Activated T-cell treated with anti-CD3 and anti-CD28 coated beads, Interleukin-2, amount 50 U/mL, for 24 hours (primary cell): ENCODE measurements around the gene RNU2-63P.
A peak's percentile ranks its signal among the peaks of the same experiment; 100 is the strongest.

Experiments
- DNase-seq: peaks from one replicate; pipeline ENCODE4 v3.0.0-alpha.2; 2020
- H3K27ac Mint-ChIP-seq: 2 replicates; pipeline ENCODE4 v1.8.0; 2020; ENCODE audit warnings: mild to moderate bottlenecking, mixed read lengths
- H3K27me3 Mint-ChIP-seq: 2 replicates; pipeline ENCODE4 v1.8.0; 2020; ENCODE audit warnings: mixed read lengths
- H3K36me3 Mint-ChIP-seq: 2 replicates; pipeline ENCODE4 v1.8.0; 2020; ENCODE audit warnings: low read depth, mixed read lengths
- H3K4me1 Mint-ChIP-seq: 2 replicates; pipeline ENCODE4 v1.8.0; 2020; ENCODE audit warnings: low read depth, mixed read lengths
- H3K4me3 Mint-ChIP-seq: 2 replicates; pipeline ENCODE4 v1.8.0; 2020; ENCODE audit warnings: mild to moderate bottlenecking, moderate library complexity, mixed read lengths
- H3K9me3 Mint-ChIP-seq: 2 replicates; pipeline ENCODE4 v1.8.0; 2020; ENCODE audit warnings: mixed read lengths

RNU2-63P gene

GRCh38 chr2:88016086-88016959, at the start of gene RNU2-63P:
Gene RNU2-63P, minus strand, starts transcription at chr2:88016547.
- H3K4me1 Mint-ChIP-seq, result peaks cover 23% of the 10 kb centered on the region
- peaks cover 4% of the 10 kb centered on the region for H3K36me3 Mint-ChIP-seq
- DNase-seq, result peak; percentile 92
- no peaks in the 10 kb centered on the region for H3K9me3 Mint-ChIP-seq
- H3K27me3 Mint-ChIP-seq, result no peaks in the 10 kb centered on the region
- peak within 1 kb of the TSS; percentile 95 for H3K4me3 Mint-ChIP-seq
- H3K27ac Mint-ChIP-seq, result peak within 1 kb of the TSS; percentile 100

DNA sequence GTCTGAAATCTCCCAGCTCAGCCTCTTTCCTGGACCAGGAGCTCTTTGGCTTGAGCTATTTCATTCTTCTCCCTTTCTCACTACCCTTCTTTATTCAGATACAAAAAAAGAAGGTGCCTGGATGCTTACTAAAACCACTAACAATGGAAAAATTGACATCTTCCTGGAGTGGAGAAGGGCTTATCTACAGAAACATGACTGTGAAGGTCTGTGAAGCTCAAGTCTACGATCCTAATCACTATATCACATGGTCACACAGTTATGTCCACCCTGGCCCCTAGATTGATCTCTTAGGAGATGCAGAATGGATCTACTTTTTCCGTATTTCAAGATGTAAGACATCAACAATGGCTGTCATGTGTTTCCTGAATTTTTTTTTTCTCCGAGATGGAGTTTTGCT, 44.9 kb upstream of the RNU2-63P start:
- Mint-ChIP-seq H3K36me3 (no peaks in the 10 kb centered on the region), H3K9me3 (no peaks in the 10 kb centered on the region), H3K4me3 (no peak overlapping the region), H3K4me1 (peaks cover 31% of the 10 kb centered on the region), H3K27me3 (no peaks in the 10 kb centered on the region), H3K27ac (no peak overlapping the region)
- no peak for DNase-seq

- DNase-seq, result no peak
- Mint-ChIP-seq H3K36me3 (no peaks in the 10 kb centered on the region), H3K4me1 (peaks cover 35% of the 10 kb centered on the region), H3K27me3 (no peaks in the 10 kb centered on the region), H3K9me3 (no peaks in the 10 kb centered on the region), H3K27ac (no peak overlapping the region), H3K4me3 (no peak overlapping the region)
Observed at GRCh38 chr2:88060907-88061275, 44.5 kb upstream of the RNU2-63P start.

DNA sequence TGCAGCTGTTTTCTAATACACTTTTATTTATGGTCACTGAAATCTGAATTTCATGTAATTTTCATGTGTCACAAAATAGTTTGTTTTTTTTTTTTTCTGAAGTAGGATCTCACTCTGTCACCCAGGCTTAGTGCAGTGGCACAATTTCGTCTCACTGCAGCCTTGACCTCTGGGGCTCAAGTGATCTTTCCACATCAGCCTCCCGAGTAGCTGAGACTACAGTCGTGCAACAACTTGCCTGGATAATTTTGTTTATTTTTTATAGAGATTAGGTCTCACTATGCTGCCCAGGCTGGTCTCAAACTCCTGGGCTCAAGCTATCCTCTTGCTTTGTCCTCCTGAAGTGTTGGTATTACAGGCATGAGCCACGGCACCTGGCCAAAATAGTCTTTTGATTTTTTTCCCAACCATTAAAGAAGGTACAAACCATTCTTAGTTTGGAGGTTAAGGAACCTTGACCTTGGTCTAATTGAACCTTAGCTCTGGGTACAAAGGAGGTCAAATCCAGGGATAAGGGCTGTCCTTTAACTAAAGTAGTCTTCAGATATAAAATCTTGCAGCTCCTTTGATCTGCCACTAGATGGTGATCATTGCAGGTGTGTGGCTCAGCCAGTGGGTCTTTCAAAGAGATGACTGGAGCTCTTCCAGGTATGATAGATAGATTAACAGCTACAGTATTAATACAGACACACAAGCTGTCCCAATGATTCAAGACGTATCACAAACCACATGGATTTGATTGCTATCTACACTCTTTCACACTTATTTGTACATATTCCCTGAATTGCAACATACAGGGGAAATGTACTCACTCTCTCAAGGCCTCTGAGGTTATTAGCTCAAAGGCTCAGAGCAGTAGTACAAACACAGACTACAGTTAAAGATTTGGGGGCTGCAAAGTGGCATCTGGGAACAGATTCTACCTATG, 43.9 kb upstream of the RNU2-63P start:
- Mint-ChIP-seq H3K4me1 (peaks cover 38% of the 10 kb centered on the region), H3K27me3 (no peaks in the 10 kb centered on the region), H3K36me3 (peaks cover 2% of the 10 kb centered on the region), H3K4me3 (no peak overlapping the region), H3K9me3 (no peaks in the 10 kb centered on the region), H3K27ac (no peak overlapping the region)
- DNase-seq, result no peak

DNA sequence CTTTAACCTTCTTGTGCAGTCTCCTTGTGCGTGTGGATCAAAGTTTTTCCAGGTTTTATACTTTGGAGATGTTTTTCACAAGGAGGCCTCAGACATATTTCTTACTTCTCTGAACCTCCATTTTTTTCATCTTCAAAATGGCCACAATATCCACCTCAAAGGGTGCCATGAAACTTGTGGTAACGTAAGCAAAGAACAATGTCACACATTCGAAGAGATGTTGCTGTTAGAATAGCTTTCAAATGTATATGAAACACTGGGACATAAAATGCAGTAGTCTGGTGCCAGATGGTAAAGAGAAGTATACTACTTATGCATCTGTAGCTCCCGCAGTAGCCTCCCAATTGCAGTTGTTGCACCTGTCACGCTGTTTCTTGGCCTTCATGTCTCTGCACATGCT, 41.8 kb upstream of the RNU2-63P start:
- H3K4me3 Mint-ChIP-seq, result no peak overlapping the region
- no peaks in the 10 kb centered on the region for H3K27me3 Mint-ChIP-seq
- no peaks in the 10 kb centered on the region for H3K9me3 Mint-ChIP-seq
- no peak overlapping the region for H3K27ac Mint-ChIP-seq
- peaks cover 22% of the 10 kb centered on the region for H3K36me3 Mint-ChIP-seq
- peaks cover 56% of the 10 kb centered on the region for H3K4me1 Mint-ChIP-seq
- DNase-seq, result no peak

DNA sequence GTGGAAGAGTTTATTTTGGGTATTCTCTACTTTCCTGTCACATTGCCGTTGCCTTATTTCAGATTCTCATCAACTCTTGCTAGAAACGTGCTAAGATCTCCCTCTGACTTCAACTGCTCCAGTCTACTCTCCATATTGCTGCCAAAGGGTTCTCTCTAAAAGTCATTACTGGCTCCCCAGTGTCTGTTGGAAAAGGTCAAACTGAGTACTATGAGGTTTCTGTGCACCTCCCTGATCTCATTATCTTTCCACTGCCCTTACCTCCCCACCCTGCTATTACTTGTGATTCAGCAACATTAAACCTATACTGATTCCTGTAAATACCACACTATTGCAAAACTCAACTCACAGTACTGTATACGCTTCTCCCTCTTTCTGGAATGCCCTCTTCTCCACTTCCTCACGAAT, 41.1 kb upstream of the RNU2-63P start:
- Mint-ChIP-seq H3K9me3 (no peaks in the 10 kb centered on the region), H3K27me3 (no peaks in the 10 kb centered on the region), H3K27ac (no peak overlapping the region), H3K36me3 (peaks cover 30% of the 10 kb centered on the region), H3K4me1 (peaks cover 64% of the 10 kb centered on the region), H3K4me3 (no peak overlapping the region)
- no peak for DNase-seq

DNA sequence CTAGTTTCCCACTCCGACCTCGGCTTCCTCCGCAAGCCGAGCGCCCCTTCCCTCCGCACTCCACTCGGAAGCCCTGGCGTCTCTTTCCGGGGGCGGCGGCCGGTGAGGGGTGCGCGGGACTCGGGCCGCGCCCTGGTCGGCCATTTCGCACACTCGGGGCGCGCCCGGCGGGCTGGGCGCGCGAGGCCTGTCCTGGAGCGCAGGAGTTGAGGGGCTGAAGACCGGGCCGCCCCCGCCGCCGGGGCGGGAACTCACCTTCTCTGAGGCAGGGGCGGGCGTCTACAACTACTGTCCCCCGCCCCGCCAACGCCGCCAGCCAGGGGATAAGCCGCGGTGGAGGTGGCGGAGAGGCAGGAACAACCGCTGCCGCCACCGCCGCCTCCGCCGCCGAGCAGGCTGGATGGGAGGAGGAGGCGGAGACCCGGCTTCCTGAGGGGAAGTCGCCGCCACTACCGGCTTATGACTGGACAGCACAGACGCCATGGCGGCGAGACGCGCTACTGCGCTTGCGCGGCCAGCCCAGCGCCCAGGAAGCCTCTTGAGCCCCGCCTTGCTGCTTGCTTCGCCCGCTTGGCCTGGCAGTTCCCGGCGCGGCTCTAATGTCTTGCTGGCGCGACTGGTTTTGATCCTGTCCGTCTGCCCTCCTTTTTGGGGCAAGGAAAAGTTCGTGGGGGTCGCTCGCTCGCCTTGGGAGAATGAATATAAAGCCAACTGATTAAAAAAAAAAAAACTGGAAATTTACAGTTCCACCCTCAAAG, 39.2 kb upstream of the RNU2-63P start, which contains the start of gene KRCC1:
KRCC1 (minus strand) TSS at position 413 of the 758 bp plus-strand sequence. CDS start 27,220 bp downstream, outside the sequence.
- Mint-ChIP-seq H3K27me3 (no peaks in the 10 kb centered on the region), H3K9me3 (no peaks in the 10 kb centered on the region), H3K4me1 (peaks cover 73% of the 10 kb centered on the region), H3K4me3 (peak within 1 kb of the TSS; percentile 97), H3K27ac (peak within 1 kb of the TSS; percentile 98), H3K36me3 (peaks cover 42% of the 10 kb centered on the region)
- DNase-seq, result peak; percentile 94

DNA sequence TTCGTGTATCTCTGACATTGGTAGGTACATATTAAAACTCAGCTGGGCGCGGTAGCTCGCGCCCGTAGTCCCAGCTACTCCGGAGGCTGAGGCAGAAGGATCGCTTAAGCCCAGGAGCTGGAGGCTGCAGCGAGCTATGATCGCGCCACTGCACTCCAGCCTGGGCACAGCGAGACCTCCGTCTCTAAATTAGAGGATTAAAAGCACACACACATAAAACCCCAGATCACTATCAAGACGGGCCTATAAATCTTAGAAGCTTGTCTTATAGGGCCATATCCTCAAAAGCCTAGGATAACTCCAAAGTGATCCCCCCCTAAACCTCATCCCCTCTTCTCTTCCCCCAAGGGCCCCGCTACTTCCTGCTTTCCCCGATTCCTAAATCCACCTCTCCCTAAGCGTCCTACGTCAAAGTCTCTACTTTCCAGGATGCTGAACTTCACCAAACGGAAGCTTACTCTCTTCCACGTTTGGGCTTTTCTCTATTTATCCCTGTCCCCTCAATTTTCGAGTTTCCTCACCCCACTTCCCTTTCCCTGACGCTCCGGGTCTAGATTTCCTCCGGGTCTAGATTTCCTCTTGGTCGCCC, 38.5 kb upstream of the RNU2-63P start:
- Mint-ChIP-seq H3K4me3 (peak overlapping the region; percentile 97), H3K27ac (peak overlapping the region; percentile 98), H3K4me1 (peaks cover 74% of the 10 kb centered on the region), H3K36me3 (peaks cover 46% of the 10 kb centered on the region), H3K27me3 (no peaks in the 10 kb centered on the region), H3K9me3 (no peaks in the 10 kb centered on the region)
- peak; percentile 40 for DNase-seq

GRCh38 chr2:88053934-88054781, 37.8 kb upstream of the RNU2-63P start:
- Mint-ChIP-seq H3K9me3 (no peaks in the 10 kb centered on the region), H3K27me3 (no peaks in the 10 kb centered on the region), H3K4me1 (peaks cover 79% of the 10 kb centered on the region), H3K36me3 (peaks cover 53% of the 10 kb centered on the region), H3K4me3 (peak overlapping the region; percentile 97), H3K27ac (peak overlapping the region; percentile 98)
- no peak for DNase-seq

- H3K9me3 Mint-ChIP-seq, result no peaks in the 10 kb centered on the region
- DNase-seq, result no peak
- peak overlapping the region; percentile 97 for H3K4me3 Mint-ChIP-seq
- peak overlapping the region; percentile 98 for H3K27ac Mint-ChIP-seq
- H3K36me3 Mint-ChIP-seq, result peaks cover 61% of the 10 kb centered on the region
- peaks cover 83% of the 10 kb centered on the region for H3K4me1 Mint-ChIP-seq
- H3K27me3 Mint-ChIP-seq, result no peaks in the 10 kb centered on the region
Observed at GRCh38 chr2:88053296-88053695, 36.9 kb upstream of the RNU2-63P start.

DNA sequence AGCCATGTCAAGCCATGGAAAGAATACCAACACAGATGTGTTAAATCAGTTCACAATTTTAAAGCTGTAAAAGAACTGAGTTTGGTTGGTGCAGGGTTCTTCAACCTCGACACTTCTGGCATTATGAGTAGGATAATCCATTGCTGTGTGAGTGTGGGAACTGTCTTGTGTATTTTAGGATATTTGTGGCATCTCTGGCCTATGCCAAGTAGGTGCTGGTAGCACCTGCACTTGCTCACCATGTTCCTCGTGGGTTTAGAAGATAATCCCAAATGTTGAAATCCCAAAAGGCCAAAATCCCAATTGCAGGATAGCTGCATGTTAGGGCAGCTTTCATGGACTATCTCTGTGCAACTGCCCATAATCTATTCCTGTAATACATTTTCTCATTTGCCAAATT, 35.4 kb upstream of the RNU2-63P start:
- no peak for DNase-seq
- Mint-ChIP-seq H3K9me3 (no peaks in the 10 kb centered on the region), H3K36me3 (peaks cover 63% of the 10 kb centered on the region), H3K27ac (peak overlapping the region; percentile 50), H3K4me3 (no peak overlapping the region), H3K27me3 (no peaks in the 10 kb centered on the region), H3K4me1 (peaks cover 75% of the 10 kb centered on the region)

DNA sequence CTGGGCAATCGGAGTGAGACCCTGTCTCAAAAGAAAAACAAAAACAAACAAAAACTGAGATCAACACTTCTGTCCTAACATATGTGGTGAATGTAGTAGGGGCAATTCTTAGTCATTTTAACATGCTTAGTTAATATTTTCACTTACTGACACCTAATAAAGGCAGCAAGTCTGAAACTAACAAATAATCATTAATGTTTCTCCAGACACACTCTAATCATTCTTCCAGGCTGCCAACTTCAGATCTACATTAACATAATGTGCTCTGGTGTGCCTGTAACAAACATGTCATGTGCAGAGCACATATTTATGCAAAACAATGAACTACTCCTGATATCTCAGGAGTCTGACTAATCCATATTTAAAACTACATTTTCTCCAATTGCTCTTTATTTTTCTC, 33.3 kb upstream of the RNU2-63P start:
- Mint-ChIP-seq H3K9me3 (no peaks in the 10 kb centered on the region), H3K4me3 (no peak overlapping the region), H3K27me3 (no peaks in the 10 kb centered on the region), H3K4me1 (peaks cover 77% of the 10 kb centered on the region), H3K36me3 (peaks cover 63% of the 10 kb centered on the region), H3K27ac (no peak overlapping the region)
- DNase-seq, result no peak

- peaks cover 58% of the 10 kb centered on the region for H3K36me3 Mint-ChIP-seq
- DNase-seq, result no peak
- no peak overlapping the region for H3K27ac Mint-ChIP-seq
- no peaks in the 10 kb centered on the region for H3K9me3 Mint-ChIP-seq
- H3K27me3 Mint-ChIP-seq, result no peaks in the 10 kb centered on the region
- H3K4me3 Mint-ChIP-seq, result no peak overlapping the region
- H3K4me1 Mint-ChIP-seq, result peaks cover 69% of the 10 kb centered on the region
Observed at GRCh38 chr2:88048541-88048940, 32.2 kb upstream of the RNU2-63P start.
